Measurements from ENCODE around the gene DBNDD1.

GRCh38 chr16:90005956-90006663 lies 13.1 kb downstream of the DBNDD1 start:
- TF ChIP-seq EP300 (IDR thresholded peaks at IDR 0.05), result no peak
- TF ChIP-seq, protein P1, sequence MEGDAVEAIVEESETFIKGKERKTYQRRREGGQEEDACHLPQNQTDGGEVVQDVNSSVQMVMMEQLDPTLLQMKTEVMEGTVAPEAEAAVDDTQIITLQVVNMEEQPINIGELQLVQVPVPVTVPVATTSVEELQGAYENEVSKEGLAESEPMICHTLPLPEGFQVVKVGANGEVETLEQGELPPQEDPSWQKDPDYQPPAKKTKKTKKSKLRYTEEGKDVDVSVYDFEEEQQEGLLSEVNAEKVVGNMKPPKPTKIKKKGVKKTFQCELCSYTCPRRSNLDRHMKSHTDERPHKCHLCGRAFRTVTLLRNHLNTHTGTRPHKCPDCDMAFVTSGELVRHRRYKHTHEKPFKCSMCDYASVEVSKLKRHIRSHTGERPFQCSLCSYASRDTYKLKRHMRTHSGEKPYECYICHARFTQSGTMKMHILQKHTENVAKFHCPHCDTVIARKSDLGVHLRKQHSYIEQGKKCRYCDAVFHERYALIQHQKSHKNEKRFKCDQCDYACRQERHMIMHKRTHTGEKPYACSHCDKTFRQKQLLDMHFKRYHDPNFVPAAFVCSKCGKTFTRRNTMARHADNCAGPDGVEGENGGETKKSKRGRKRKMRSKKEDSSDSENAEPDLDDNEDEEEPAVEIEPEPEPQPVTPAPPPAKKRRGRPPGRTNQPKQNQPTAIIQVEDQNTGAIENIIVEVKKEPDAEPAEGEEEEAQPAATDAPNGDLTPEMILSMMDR (IDR thresholded peaks at IDR 0.05), result no peak
- no peak for TF ChIP-seq POLR2A (IDR thresholded peaks at IDR 0.05)

All from ovary (tissue), 3 donors.